ENCODE data around the gene C1QBP.

Gene C1QBP

GRCh38 chr17:5466295-5466694, 27.3 kb upstream of the C1QBP start:
- peak overlapping the region in 1 of 2 donors; percentile 92 for H3K4me3 ChIP-seq (ENCODE audit: low read length in 2 of 2)
- no peak for DNase-seq (ENCODE audit: low spot score)
- no peak overlapping the region for H3K14ac ChIP-seq (ENCODE audit: low read length)

GRCh38 chr17:5464717-5465507, 26.0 kb upstream of the C1QBP start:
- Histone ChIP-seq H3K4me1 (ENCODE audit: control insufficient read depth in 2 of 2, insufficient read depth in 1 of 2, low read depth in 1 of 2, low read length in 2 of 2) (peaks cover 0 to 6% of the 10 kb centered on the region in 2 donors), H2BK12ac (ENCODE audit: low read length) (no peak overlapping the region), H3K18ac (ENCODE audit: low read length) (no peak overlapping the region), H4K8ac (ENCODE audit: low read depth, low read length) (no peak overlapping the region), H2BK5ac (ENCODE audit: low read length) (no peak overlapping the region), H3K9ac (ENCODE audit: low read depth, low read length, poor library complexity) (no peak overlapping the region), H3K4me2 (ENCODE audit: insufficient read depth, low read length, poor library complexity, severe bottlenecking) (no peak overlapping the region), H3K4ac (ENCODE audit: low read length) (no peak overlapping the region), H3K36me3 (replicated peaks in 1 of 2; ENCODE audit: control insufficient read depth in 2 of 2, insufficient read depth in 2 of 2, low read length in 2 of 2) (peaks cover 8 to 62% of the 10 kb centered on the region in 2 donors), H3K9me3 (replicated peaks in 1 of 2; ENCODE audit: control insufficient read depth in 2 of 2, insufficient read depth in 1 of 2, low read depth in 1 of 2, low read length in 2 of 2) (no peaks in the 10 kb centered on the region), H2AFZ (ENCODE audit: low read length) (no peak overlapping the region), H3K27me3 (ENCODE audit: control insufficient read depth in 3 of 3, insufficient read depth in 3 of 3, low read depth in 1 of 3, low read length in 3 of 3) (no peaks in the 10 kb centered on the region), H4K91ac (ENCODE audit: low read depth, low read length, poor library complexity) (no peak overlapping the region), H2BK120ac (ENCODE audit: low read depth, low read length) (no peak overlapping the region), H2BK15ac (ENCODE audit: low read length) (no peak overlapping the region), H3K23ac (ENCODE audit: low read depth, low read length, poor library complexity) (no peak overlapping the region), H3K27ac (replicated peaks; ENCODE audit: low read length) (no peak overlapping the region), H3K79me1 (ENCODE audit: low read depth, low read length) (peaks cover 9% of the 10 kb centered on the region), H3K4me3 (ENCODE audit: low read length in 2 of 2) (peak overlapping the region in 1 of 2 donors; percentile 63), H3K14ac (ENCODE audit: low read length) (no peak overlapping the region), H2AK5ac (ENCODE audit: low read depth, low read length) (no peak overlapping the region)
- no peak for DNase-seq (ENCODE audit: low spot score)
- WGBS, 2 donors (ENCODE audit: extremely low coverage in 2 of 2, insufficient read length in 2 of 2, insufficient replicate concordance in 1 of 2), result no CpG with 5 or more reads among the region's 10 CpGs

More at GRCh38 chr17:5466295-5466694, 27.3 kb upstream of the C1QBP start:
- H2AK5ac ChIP-seq (ENCODE audit: low read depth, low read length), result no peak overlapping the region
- H3K9me3 ChIP-seq (replicated peaks in 1 of 2; ENCODE audit: control insufficient read depth in 2 of 2, insufficient read depth in 1 of 2, low read depth in 1 of 2, low read length in 2 of 2), result no peaks in the 10 kb centered on the region
- H2BK12ac ChIP-seq (ENCODE audit: low read length), result no peak overlapping the region
- no peak overlapping the region for H2AFZ ChIP-seq (ENCODE audit: low read length)
- H3K27me3 ChIP-seq (ENCODE audit: control insufficient read depth in 3 of 3, insufficient read depth in 3 of 3, low read depth in 1 of 3, low read length in 3 of 3), result no peaks in the 10 kb centered on the region
- H3K4me1 ChIP-seq (ENCODE audit: control insufficient read depth in 2 of 2, insufficient read depth in 1 of 2, low read depth in 1 of 2, low read length in 2 of 2), result peaks cover 0 to 6% of the 10 kb centered on the region in 2 donors
- H3K18ac ChIP-seq (ENCODE audit: low read length), result no peak overlapping the region
- no peak overlapping the region for H3K4ac ChIP-seq (ENCODE audit: low read length)
- H3K4me2 ChIP-seq (ENCODE audit: insufficient read depth, low read length, poor library complexity, severe bottlenecking), result no peak overlapping the region
- no CpG with 5 or more reads among the region's 4 CpGs for WGBS, 2 donors (ENCODE audit: extremely low coverage in 2 of 2, insufficient read length in 2 of 2, insufficient replicate concordance in 1 of 2)
- H3K23ac ChIP-seq (ENCODE audit: low read depth, low read length, poor library complexity), result no peak overlapping the region
- H2BK120ac ChIP-seq (ENCODE audit: low read depth, low read length), result no peak overlapping the region
- H3K9ac ChIP-seq (ENCODE audit: low read depth, low read length, poor library complexity), result no peak overlapping the region
- H3K79me1 ChIP-seq (ENCODE audit: low read depth, low read length), result peaks cover 7% of the 10 kb centered on the region
- no peak overlapping the region for H4K91ac ChIP-seq (ENCODE audit: low read depth, low read length, poor library complexity)
- no peak overlapping the region for H3K27ac ChIP-seq (replicated peaks; ENCODE audit: low read length)
- H3K36me3 ChIP-seq (replicated peaks in 1 of 2; ENCODE audit: control insufficient read depth in 2 of 2, insufficient read depth in 2 of 2, low read length in 2 of 2), result peaks cover 4 to 52% of the 10 kb centered on the region in 2 donors
- H2BK5ac ChIP-seq (ENCODE audit: low read length), result no peak overlapping the region
- H2BK15ac ChIP-seq (ENCODE audit: low read length), result no peak overlapping the region
- no peak overlapping the region for H4K8ac ChIP-seq (ENCODE audit: low read depth, low read length)

- no peak overlapping the region for H2BK12ac ChIP-seq (ENCODE audit: low read length)
- no peak overlapping the region for H4K8ac ChIP-seq (ENCODE audit: low read depth, low read length)
- H2AK5ac ChIP-seq (ENCODE audit: low read depth, low read length), result no peak overlapping the region
- peaks cover 3% of the 10 kb centered on the region for H3K79me1 ChIP-seq (ENCODE audit: low read depth, low read length)
- H3K36me3 ChIP-seq (replicated peaks in 1 of 2; ENCODE audit: control insufficient read depth in 2 of 2, insufficient read depth in 2 of 2, low read length in 2 of 2), result peaks cover 46 to 95% of the 10 kb centered on the region in 2 donors
- H3K23ac ChIP-seq (ENCODE audit: low read depth, low read length, poor library complexity), result no peak overlapping the region
- H3K4me3 ChIP-seq (ENCODE audit: low read length in 2 of 2), result no peak overlapping the region
- H3K9me3 ChIP-seq (replicated peaks in 1 of 2; ENCODE audit: control insufficient read depth in 2 of 2, insufficient read depth in 1 of 2, low read depth in 1 of 2, low read length in 2 of 2), result no peaks in the 10 kb centered on the region
- H4K91ac ChIP-seq (ENCODE audit: low read depth, low read length, poor library complexity), result no peak overlapping the region
- H3K4me1 ChIP-seq (ENCODE audit: control insufficient read depth in 2 of 2, insufficient read depth in 1 of 2, low read depth in 1 of 2, low read length in 2 of 2), result no peaks in the 10 kb centered on the region
- H3K27me3 ChIP-seq (ENCODE audit: control insufficient read depth in 3 of 3, insufficient read depth in 3 of 3, low read depth in 1 of 3, low read length in 3 of 3), result no peaks in the 10 kb centered on the region
- no peak overlapping the region for H2BK120ac ChIP-seq (ENCODE audit: low read depth, low read length)
- H3K4me2 ChIP-seq (ENCODE audit: insufficient read depth, low read length, poor library complexity, severe bottlenecking), result no peak overlapping the region
- no peak for DNase-seq (ENCODE audit: low spot score)
- no peak overlapping the region for H2BK15ac ChIP-seq (ENCODE audit: low read length)
- H2AFZ ChIP-seq (ENCODE audit: low read length), result no peak overlapping the region
- H3K9ac ChIP-seq (ENCODE audit: low read depth, low read length, poor library complexity), result no peak overlapping the region
- H2BK5ac ChIP-seq (ENCODE audit: low read length), result no peak overlapping the region
- no peak overlapping the region for H3K27ac ChIP-seq (replicated peaks; ENCODE audit: low read length)
- no peak overlapping the region for H3K4ac ChIP-seq (ENCODE audit: low read length)
- H3K14ac ChIP-seq (ENCODE audit: low read length), result no peak overlapping the region
- no peak overlapping the region for H3K18ac ChIP-seq (ENCODE audit: low read length)
- no CpG with 5 or more reads among the region's 8 CpGs for WGBS, 2 donors (ENCODE audit: extremely low coverage in 2 of 2, insufficient read length in 2 of 2, insufficient replicate concordance in 1 of 2)
These were observed 7.8 kb upstream of the C1QBP start for GRCh38 chr17:5446786-5447185.

GRCh38 chr17:5444209-5444608, 5.3 kb upstream of the C1QBP start:
- H3K14ac ChIP-seq (ENCODE audit: low read length), result no peak overlapping the region
- peaks cover 3% of the 10 kb centered on the region for H3K79me1 ChIP-seq (ENCODE audit: low read depth, low read length)
- no peak overlapping the region for H2AFZ ChIP-seq (ENCODE audit: low read length)
- H4K8ac ChIP-seq (ENCODE audit: low read depth, low read length), result no peak overlapping the region
- H3K4ac ChIP-seq (ENCODE audit: low read length), result no peak overlapping the region
- no peak overlapping the region for H3K27ac ChIP-seq (replicated peaks; ENCODE audit: low read length)
- H3K4me3 ChIP-seq (ENCODE audit: low read length in 2 of 2), result no peak overlapping the region
- no peak overlapping the region for H2AK5ac ChIP-seq (ENCODE audit: low read depth, low read length)
- H3K36me3 ChIP-seq (replicated peaks in 1 of 2; ENCODE audit: control insufficient read depth in 2 of 2, insufficient read depth in 2 of 2, low read length in 2 of 2), result peaks cover 38 to 90% of the 10 kb centered on the region in 2 donors
- H2BK120ac ChIP-seq (ENCODE audit: low read depth, low read length), result no peak overlapping the region
- H4K91ac ChIP-seq (ENCODE audit: low read depth, low read length, poor library complexity), result no peak overlapping the region
- no peaks in the 10 kb centered on the region for H3K9me3 ChIP-seq (replicated peaks in 1 of 2; ENCODE audit: control insufficient read depth in 2 of 2, insufficient read depth in 1 of 2, low read depth in 1 of 2, low read length in 2 of 2)
- no peak overlapping the region for H2BK12ac ChIP-seq (ENCODE audit: low read length)
- H3K4me1 ChIP-seq (ENCODE audit: control insufficient read depth in 2 of 2, insufficient read depth in 1 of 2, low read depth in 1 of 2, low read length in 2 of 2), result peaks cover 1 to 3% of the 10 kb centered on the region in 2 donors
- peak overlapping the region; percentile 27 for H3K9ac ChIP-seq (ENCODE audit: low read depth, low read length, poor library complexity)
- peak overlapping the region; percentile 61 for H3K23ac ChIP-seq (ENCODE audit: low read depth, low read length, poor library complexity)
- H3K27me3 ChIP-seq (ENCODE audit: control insufficient read depth in 3 of 3, insufficient read depth in 3 of 3, low read depth in 1 of 3, low read length in 3 of 3), result no peaks in the 10 kb centered on the region
- no peak for DNase-seq (ENCODE audit: low spot score)
- no peak overlapping the region for H2BK5ac ChIP-seq (ENCODE audit: low read length)
- WGBS, 2 donors (ENCODE audit: extremely low coverage in 2 of 2, insufficient read length in 2 of 2, insufficient replicate concordance in 1 of 2), result no CpG with 5 or more reads among the region's 22 CpGs
- H3K18ac ChIP-seq (ENCODE audit: low read length), result peak overlapping the region; percentile 46
- H2BK15ac ChIP-seq (ENCODE audit: low read length), result no peak overlapping the region
- no peak overlapping the region for H3K4me2 ChIP-seq (ENCODE audit: insufficient read depth, low read length, poor library complexity, severe bottlenecking)
